GM10248 (cell line): Measurements from ENCODE around the gene OBSCN.

Experiments used
- CTCF ChIA-PET: fragments of 300-600 bp; sonication (Branson Sonifier 250); formaldehyde crosslinking; extraction: SDS; loops from one replicate; lab custom pipeline; 2021; ENCODE audit warnings: antibody characterized with exemption; lab: Yijun Ruan, JAX
- POLR2A ChIA-PET: fragments of 350-650 bp; sonication (Branson Sonifier 250); formaldehyde crosslinking; extraction: SDS; loops from one replicate; lab custom pipeline; 2020; ENCODE audit warnings: antibody characterized with exemption; lab: Yijun Ruan, JAX
- DNase-seq: peaks from one replicate; pipeline ENCODE4 v3.0.0; 2012; ENCODE audit errors: extremely low spot score
- CTCF ChIP-seq: IDR thresholded peaks from 2 replicates; pipeline ENCODE4 v1.5.1; 2012; ENCODE audit warnings: mild to moderate bottlenecking, low read depth; ENCODE audit errors: extremely low read depth, missing control alignments, control extremely low read depth

OBSCN gene

GRCh38 chr1:228415221-228415620 is 207.4 kb downstream of the OBSCN start:
- DNase-seq = no peak
- ChIA-PET POLR2A (no interaction called here), CTCF (interaction anchor here (1.5 to 1.8 kb wide), 2 partner anchors 10 to 43 kb away, joined by 4 read pairs; a partner anchor contains a TSS)
- no peak for TF ChIP-seq CTCF

- no peak for TF ChIP-seq CTCF
- CTCF ChIA-PET = interaction anchor here (1.8 kb wide), 1 partner anchor 43 kb away, joined by 4 read pairs; no protein-coding TSS in a partner anchor
These were observed 208.0 kb downstream of the OBSCN start for GRCh38 chr1:228415853-228416216.

GRCh38 chr1:228416217-228416933 is 208.5 kb downstream of the OBSCN start, which contains the start of gene TRIM17:
TRIM17 (minus strand) TSS chr1:228416861; CDS start chr1:228415072, 1,789 bp downstream.
- ChIA-PET POLR2A (no interaction called here), CTCF (interaction anchor here (1.8 kb wide), 1 partner anchor 42 kb away, joined by 4 read pairs; no protein-coding TSS in a partner anchor)
- TF ChIP-seq CTCF = no peak
- no peak for DNase-seq

More at GRCh38 chr1:228415853-228416216, 208.0 kb downstream of the OBSCN start:
- DNase-seq = no peak
- POLR2A ChIA-PET = no interaction called here

GRCh38 chr1:228417061-228417460 is 209.2 kb downstream of the OBSCN start:
- DNase-seq = no peak
- ChIA-PET CTCF (no interaction called here), POLR2A (no interaction called here)
- no peak for TF ChIP-seq CTCF

GRCh38 chr1:228417483-228418203 is 209.8 kb downstream of the OBSCN start:
- no peak for TF ChIP-seq CTCF
- DNase-seq = no peak
- CTCF ChIA-PET = no interaction called here
- POLR2A ChIA-PET = no interaction called here

- ChIA-PET CTCF (interaction anchor here (0.7 to 1.1 kb wide), 3 partner anchors 9 to 50 kb away, joined by 3 read pairs; no protein-coding TSS in a partner anchor), POLR2A (no interaction called here)
- no peak for TF ChIP-seq CTCF
- DNase-seq = no peak
These were observed 213.4 kb downstream of the OBSCN start for GRCh38 chr1:228420968-228421826.
